NCI-H1694 (cell line): ENCODE results near the gene CALML5.

Experiments used
- DNase-seq: peaks from one replicate; lab custom pipeline; 2025; lab: John Stamatoyannopoulos, UW

The CALML5 gene

GRCh38 chr10:5515948-5516761 is 16.8 kb upstream of the CALML5 start:
- DNase-seq = no peak

- DNase-seq = no peak
Observed at GRCh38 chr10:5514226-5514850, 15.0 kb upstream of the CALML5 start.

GRCh38 chr10:5512881-5513612 is 13.7 kb upstream of the CALML5 start:
- DNase-seq = no peak

- no peak for DNase-seq
Observed at GRCh38 chr10:5512331-5512730, 13.0 kb upstream of the CALML5 start.

GRCh38 chr10:5511885-5512280 is 12.5 kb upstream of the CALML5 start:
- no peak for DNase-seq

GRCh38 chr10:5511231-5511884 is 12.0 kb upstream of the CALML5 start:
- no peak for DNase-seq

- no peak for DNase-seq
Observed at GRCh38 chr10:5510281-5511072, 11.1 kb upstream of the CALML5 start.

- DNase-seq = no peak
Observed at GRCh38 chr10:5509691-5510090, 10.3 kb upstream of the CALML5 start.

- no peak for DNase-seq
Observed at GRCh38 chr10:5509236-5509635, 9.9 kb upstream of the CALML5 start.

GRCh38 chr10:5508786-5509185 is 9.4 kb upstream of the CALML5 start:
- no peak for DNase-seq

GRCh38 chr10:5508161-5508604 is 8.8 kb upstream of the CALML5 start:
- DNase-seq = no peak

- no peak for DNase-seq
Observed at GRCh38 chr10:5507649-5508131, 8.3 kb upstream of the CALML5 start.

- no peak for DNase-seq
Observed at GRCh38 chr10:5506751-5507648, 7.6 kb upstream of the CALML5 start.

GRCh38 chr10:5506246-5506645 is 6.9 kb upstream of the CALML5 start:
- no peak for DNase-seq

GRCh38 chr10:5504146-5505072 is 5.0 kb upstream of the CALML5 start:
- no peak for DNase-seq

- DNase-seq = no peak
Observed at GRCh38 chr10:5503477-5503835, 4.1 kb upstream of the CALML5 start.

GRCh38 chr10:5502571-5503476 is 3.5 kb upstream of the CALML5 start:
- DNase-seq = no peak

GRCh38 chr10:5502061-5502521 is 2.7 kb upstream of the CALML5 start:
- no peak for DNase-seq
